GDM1 (cell line): ENCODE data around the gene SNAP29.
"Not testable (repeated sequence)": the region's sequence is repeated elsewhere in the genome, so short reads cannot be mapped to it uniquely, and the experiment has no call there.

Experiments
- DNase-seq: peaks from one replicate; lab custom pipeline; 2025; lab: John Stamatoyannopoulos, UW

The SNAP29 gene

DNA sequence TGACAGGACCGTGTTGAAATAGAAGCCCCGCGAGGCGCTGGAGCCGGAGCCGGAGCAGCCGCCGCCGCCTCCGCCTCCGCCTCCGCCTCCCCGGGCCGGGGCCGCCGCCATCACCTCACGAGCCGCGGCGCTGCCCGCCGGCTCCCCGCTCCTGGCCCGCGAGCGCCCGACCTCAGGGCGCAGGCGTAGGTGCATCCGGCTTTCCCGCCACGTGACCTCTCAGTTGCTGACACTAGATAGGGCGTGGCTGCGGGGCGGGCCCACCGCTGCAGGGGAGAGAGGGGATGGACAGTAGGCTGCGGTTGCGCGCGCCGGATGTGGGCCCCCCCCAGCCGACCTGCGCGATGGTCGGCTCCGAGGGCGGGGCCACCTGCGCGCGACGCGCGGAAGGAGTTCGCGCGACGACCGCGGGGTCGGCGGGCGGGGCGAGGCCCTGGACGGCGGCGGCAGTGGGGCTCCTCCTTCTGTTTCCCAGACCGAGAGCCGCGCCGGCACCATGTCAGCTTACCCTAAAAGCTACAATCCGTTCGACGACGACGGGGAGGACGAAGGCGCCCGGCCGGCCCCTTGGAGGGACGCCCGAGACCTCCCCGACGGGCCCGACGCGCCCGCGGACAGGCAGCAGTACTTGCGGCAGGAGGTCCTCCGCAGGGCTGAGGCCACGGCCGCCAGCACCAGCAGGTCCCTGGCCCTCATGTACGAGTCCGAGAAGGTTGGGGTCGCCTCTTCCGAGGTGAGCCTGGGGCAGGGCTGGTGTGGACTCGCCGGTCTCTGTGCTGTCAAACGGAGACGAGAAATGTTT lies at the start of gene SNAP29, which contains the start of gene PI4KA:
SNAP29 (plus strand) TSS at position 393 of the 802 bp plus-strand sequence; CDS start at position 497, 104 bp downstream.
PI4KA (minus strand) TSS at position 197 of the 802 bp plus-strand sequence; CDS start at position 111, 86 bp downstream.
- peak; percentile 98 for DNase-seq

DNA sequence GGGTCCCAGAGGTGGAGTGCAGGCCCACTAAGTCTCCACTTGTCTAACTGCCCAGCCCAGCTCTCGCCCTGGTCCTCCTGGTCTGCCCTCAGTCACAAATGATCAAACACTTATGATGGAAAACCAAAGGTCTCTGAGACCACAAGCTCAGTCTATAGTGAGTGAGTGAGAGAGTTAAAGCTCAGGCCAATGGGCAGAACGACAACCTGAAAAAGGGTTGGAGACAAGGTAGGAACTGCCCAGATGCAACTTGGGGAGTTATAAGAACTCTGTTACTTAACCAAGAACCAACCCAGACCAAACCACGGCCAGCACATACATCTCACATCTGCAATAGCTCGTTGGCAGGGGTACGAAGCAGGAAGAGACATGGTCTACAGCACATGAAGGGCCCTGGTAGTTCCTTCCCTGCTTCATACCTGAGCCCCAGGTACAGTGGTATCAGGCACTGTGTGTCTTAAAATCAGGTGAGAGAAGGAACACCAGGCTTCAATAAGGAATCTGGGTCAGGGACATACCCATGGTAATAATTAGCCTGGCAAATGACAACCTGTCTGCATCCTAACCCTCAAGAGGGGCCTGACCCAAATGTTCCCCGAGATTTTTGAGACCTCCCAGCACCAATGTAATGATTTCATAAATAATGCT lies 49.1 kb upstream of the SNAP29 start:
- no peak for DNase-seq

DNA sequence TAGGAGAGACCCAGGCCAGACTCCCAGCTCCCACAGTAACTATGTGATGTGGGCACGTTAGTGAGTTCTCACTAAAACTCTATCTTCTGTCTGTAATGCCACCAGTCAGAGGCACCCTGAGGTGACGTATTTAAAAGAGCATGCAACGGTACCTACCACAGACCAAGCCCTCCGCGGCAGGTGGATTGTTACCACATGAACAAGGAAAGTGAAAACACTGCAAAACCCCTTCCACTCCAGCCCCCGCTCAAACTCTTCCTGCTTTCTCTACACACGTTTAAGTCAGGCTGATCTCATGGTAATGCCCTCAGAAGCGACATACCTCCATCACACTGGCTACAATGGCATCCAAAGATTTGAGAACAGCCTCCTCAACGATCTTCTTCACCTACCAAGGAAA lies 48.2 kb upstream of the SNAP29 start:
- DNase-seq, result no peak

DNA sequence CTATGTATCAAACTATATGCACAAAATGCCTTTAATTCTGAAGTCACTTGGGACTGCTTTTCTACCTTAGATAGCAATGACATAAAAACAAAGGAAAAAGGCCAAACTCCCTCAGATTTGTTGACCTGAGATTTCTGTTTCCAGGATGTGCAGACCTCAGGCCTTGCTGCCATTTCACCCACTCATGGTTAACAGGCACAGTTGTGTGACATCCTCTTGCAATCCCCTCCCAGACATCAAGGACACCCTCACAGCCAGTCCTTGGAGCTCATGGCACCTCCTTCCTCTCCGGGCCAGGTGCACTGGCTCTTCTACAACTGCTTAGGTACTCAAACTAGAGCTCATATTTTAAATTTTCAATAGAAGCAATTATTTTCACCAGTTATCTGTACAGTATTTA lies 47.6 kb upstream of the SNAP29 start:
- no peak for DNase-seq

DNA sequence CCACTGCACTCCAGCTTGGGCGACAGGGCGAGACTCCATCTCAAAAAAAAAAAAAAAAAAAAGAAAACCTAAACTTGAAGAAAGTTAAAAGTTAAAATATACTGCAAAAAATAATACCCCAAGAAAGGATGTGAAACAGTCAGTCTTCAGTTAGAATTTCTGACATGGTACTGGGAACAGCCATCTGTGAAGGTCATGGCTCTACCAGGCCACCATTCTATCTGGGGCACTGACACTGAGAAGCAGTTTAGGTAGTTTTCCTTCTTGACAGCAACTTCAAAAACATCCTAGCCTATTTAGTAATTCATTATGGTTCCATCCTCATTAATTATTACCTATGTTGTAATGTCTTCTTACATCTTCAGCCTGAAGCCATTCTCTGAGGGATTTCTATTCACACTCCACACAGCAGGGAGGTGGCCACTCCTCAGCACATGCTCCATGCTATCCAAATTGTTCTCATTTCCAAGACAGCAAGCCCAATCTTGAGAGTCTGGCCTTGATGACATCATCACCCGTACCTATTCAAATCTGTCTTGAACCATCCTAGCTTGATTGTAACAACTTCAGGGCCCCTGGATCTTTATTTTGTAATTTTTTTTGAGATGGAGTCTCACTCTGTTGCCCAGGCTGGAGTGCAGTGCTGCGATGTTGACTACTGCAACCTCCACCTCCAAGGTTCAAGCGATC lies 46.7 kb upstream of the SNAP29 start:
- no peak for DNase-seq

DNA sequence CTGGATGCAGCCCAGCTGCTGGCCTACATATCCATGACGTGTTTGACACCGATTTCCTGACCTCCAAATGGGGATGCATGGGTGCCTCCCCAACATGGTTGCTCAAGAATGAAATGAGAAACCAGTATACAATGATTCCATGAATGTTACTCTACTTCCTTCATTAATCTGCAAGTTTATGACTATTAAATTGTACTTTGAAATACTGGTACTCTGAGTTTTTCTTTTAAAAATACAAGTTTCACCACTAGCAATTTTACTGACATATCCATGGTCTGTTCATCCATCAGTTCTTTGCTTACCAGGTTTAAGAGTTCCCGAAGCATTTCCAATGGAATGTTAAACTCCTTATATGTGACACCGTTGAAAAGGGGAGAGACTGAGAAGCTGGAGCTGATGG lies 45.8 kb upstream of the SNAP29 start:
- no peak for DNase-seq

DNA sequence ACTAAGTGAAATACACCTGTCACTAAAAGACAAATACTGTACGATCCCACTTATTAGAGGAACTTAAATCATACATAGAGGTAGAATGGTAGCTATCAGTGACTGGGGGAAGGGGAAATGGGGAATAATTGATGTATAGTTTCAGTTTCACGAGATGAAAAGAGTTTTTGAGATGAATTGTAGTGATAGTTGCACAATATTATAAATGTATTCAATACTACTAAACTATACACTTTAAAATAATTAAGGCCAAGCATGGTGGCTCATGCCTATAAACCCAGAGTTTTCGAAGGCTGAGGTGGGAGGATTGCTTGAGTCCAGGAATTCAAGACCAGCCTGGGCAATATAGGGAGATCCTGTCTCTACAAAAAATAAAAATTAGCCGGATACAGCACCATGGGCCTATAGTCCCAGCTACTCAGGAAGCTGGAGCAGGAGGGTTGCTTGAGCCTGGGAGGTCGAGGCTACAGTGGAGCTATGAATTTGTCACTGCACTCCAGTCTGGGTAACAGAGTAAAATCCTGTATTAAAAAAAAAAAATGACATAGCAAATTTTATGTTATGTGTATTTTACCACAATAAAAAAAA lies 44.5 kb upstream of the SNAP29 start:
- DNase-seq, result no peak

DNA sequence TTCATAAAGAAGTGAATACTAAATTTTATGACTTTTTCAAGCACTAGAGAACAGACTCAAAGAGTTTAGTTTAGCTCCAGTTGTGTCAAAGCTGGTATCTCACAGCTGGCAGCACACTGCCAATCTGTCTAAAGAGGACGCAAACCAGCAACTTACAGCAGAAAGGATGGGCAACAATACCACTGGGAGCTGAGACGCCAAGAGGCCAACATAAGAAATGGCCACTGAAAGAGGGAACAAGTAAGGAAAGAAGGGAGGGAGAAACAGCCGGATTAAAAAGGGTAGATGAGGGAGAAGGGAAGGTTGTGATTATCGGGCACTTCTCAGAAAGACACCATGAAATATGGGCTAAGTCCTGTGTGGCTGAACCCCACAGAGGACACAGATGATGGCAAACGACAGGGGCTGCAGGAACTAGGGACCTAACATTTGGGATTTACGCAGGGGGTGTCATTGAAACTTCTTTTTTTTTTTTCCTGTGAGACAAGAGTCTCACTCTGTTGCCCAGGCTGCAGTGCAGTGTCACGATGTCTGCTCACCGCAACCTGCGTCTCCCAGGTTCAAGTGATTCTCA lies 43.2 kb upstream of the SNAP29 start:
- no peak for DNase-seq

DNA sequence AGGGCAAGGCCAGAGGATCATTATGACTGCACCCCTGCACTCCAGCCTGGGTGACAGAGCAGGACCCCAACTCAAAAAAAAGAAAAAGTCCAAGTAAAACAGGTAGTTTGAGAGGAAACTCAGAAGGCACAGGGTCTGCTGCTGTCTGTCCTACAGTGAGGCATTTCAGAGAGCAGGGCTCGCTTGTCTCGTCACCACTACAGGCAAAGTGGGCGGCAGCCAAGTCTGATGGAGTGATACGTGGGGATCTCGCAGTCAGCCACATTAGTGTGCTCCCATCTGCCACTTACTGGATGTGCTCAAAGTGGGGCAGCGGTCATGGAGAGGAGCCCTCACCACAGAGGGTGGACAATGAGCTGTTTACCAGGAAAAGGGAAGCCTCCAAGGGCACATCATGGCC lies 42.2 kb upstream of the SNAP29 start:
- DNase-seq, result no peak

DNA sequence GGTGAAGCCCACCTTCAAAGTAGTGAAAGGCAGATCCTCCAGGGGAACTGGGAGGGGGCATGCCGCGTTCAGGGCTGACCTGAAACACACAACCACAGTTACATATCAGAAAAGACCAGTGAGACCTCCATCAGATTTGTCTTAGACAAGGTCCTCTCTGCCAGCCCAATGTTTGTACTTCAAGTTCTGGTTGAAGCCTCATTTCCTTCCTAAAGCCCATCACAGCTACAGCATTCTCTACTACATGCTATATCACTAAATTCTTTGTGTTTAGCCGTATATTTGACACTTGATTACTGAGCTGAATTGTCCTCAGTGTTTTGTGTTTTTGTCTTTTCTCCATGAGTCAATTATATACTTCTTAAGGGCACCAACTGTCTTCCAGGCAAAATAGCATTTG lies 40.3 kb upstream of the SNAP29 start:
- DNase-seq, result no peak

DNA sequence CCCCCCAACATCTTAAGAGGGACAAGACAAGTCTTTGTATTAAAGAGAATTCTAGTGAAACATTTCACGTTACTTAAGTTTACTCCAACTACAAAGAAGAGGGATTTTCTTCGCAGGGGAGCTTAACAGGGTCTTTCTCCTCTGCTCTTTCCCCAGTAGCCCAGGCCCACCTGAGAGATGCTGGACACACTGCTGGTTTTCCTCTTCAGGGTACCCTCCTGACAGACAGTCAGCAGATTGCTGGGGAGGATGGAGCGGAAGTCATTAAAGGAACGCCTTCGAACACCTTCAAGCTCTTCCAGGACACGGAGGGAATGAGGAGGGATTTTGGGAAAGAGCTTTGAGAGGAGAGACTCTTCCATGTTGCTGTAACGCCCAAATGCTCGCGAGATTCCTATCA lies 39.3 kb upstream of the SNAP29 start:
- DNase-seq, result no peak

DNA sequence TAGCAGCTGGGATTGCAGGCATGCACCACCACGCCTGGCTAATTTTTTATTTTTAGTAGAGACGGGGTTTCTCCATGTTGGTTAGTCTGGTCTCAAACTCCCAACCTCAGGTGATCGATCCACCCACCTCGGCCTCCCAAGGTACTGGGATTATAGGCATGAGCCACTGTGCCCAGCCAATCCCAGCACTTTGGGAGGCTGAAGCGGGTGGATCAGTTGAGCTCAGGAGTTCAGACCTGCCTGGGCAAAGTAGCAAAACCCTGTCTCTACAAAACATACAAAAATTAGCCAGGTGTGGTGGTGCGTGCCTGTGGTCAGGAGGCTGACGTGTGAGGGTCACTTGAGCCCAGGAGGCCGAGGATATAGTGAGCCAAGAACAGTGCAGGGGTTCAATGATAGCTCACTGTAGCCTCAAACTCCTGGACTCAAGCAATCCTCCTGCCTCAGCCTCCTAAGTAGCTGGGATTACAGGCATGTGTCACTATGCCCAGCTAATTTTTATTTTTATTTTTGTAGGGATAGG lies 37.0 kb upstream of the SNAP29 start:
- not testable (repeated sequence) for DNase-seq

DNA sequence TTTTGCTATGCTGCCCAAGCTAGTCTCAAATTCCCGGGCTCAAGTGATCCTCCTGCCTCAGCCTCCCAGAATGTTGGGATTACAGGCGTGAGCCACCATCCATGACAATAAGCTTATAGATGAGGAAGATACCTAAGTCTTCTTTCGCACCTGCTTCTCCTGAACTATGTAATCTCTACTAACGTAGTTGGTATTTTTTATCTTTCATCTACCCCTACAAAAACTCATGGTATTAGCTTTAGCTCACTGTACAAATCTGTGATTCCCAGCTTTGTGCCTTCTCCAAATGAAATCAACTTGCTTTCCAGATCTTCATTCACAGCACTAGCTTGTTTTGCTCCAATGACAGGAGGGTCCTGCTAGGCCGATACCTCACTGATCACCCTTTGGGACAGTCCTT lies 36.6 kb upstream of the SNAP29 start:
- no peak for DNase-seq

DNA sequence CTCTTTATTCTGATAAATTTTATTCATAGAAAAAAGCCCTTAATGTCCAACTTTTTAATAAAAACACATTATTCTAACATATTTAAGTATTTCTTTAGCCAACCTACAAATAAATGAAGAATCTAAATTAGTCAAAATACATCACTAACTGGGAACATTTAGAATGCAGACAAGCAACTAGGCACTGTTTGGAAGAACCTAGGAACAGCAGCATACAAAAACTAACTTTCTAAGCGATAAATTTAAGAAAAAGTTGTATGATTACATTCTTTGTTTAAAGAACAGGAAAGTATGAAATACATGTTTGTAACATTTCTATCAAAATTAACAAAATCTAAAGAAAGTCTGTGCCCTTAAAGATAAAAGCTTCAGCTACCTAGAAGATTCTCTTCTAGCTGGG lies 35.5 kb upstream of the SNAP29 start:
- no peak for DNase-seq

DNA sequence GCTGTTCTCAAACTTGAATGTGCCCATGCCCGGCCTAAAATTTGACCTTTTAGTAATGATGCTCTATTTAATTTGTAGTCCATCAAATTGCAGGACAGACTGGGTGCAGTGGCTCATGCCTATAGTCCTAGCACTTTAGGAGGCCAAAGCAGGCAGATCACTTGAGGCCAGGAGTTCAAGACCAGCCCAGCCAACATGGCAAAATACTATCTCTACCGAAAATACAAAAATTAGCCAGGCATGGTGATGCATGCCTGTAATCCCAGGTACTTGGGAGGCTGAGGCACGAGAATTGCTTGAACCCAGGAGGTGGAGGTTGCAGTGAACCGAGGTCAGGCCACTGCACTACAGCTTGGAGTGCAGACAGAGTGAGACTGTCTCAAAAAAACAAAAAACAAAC lies 33.6 kb upstream of the SNAP29 start:
- not testable (repeated sequence) for DNase-seq

DNA sequence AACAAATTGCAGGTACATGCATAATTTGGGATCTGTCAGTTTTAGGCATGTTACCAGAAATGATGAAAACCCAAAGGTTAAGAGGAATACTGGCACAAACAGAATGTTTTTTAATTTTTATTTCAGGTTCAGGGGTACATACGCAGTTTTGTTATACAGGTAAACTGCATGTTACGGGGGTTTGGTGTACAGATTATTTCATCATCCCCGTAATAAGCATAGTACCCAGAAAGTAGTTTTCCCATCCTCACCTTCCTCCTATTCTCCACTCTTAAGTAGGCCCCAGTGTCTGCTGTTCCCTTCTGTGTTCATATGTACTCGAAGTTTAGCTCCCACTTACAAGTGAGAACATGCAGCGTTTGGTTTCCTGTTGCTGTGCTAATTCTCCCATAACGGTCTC lies 33.2 kb upstream of the SNAP29 start:
- no peak for DNase-seq

DNA sequence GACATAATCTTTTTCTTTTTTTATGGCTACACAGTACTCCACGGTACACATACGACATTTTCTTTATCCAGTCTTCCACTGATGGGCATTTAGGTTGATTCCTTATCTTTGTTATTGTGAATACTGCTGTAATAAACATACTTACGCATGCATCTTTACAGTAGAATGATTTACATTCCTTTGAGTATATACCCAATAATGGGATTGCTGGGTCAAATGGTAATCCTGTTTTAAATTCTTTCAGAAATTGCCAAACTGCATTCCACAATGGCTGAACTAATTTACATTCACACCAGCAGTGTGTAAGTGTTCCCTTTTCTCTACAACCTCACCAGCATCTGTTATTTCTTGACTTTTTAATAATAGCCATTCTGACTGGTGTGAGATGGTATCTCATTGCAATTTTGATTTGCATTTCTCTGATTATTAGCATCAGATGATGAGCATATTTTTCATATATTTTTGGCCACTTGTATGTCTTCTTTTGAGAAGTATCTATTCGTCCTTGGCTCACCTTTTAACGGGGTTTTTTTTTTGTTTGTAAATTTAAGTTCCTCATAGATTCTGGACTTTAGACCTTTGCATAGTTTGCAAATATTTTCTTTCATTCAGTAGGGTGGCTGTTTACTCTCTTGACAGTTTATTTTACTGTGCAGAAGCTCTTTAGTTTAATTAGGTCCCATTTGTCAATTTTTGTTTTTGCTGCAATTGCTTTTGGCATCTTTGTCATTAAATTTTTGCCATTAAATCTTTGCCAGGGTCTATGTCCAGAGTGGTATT lies 32.2 kb upstream of the SNAP29 start:
- not testable (repeated sequence) for DNase-seq

DNA sequence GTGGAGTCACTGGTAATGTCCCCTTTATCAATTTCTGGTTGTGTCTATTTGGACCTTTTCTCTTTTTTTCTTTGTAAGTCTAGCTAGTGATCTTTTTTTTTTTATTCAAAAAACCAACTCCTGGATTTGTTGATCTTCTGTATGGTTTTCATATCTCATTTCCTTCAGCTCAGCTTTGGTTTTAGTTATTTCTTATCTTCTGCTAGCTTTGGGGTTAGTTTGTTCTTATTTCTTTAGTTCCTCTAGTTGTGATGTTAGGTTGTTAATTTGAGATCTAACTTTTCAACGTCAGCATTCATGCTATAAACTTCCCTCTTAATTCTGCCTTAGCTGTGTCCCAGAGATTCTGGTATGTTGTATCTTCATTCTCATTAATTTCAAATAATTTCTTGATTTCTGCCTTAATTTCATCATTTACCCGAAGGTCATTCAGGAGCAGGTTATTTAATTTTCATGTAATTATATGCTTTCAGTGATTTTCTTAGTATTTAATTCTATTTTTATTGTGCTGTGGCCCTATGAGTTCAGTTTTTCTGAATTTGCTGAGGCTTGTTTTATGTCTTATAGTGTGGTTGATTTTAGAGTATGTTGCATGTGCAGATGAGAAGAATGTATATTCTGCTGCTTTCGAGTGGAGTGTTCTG lies 29.2 kb upstream of the SNAP29 start:
- DNase-seq, result no peak

DNA sequence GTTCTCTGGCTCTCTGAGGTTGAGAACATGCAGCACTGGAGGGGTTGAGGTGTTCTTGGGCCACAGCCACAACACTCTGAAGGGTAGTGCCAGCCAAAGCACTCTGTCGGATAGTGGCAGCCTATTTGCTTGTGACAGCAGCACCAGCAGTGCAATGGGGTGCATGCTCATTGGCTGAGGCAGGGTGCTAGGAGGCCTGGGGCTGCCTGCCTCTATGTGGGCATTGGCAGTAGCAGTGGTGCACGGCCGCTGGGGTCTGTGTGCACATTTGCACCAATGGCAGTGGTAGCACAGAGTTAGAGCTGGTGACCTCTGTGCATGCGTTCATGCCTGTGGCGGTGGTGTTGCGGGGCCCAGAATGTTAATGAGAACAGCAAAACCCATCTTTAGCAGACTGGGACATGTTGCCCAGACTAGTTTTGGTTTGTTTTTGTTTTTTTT lies 25.6 kb upstream of the SNAP29 start:
- no peak for DNase-seq

DNA sequence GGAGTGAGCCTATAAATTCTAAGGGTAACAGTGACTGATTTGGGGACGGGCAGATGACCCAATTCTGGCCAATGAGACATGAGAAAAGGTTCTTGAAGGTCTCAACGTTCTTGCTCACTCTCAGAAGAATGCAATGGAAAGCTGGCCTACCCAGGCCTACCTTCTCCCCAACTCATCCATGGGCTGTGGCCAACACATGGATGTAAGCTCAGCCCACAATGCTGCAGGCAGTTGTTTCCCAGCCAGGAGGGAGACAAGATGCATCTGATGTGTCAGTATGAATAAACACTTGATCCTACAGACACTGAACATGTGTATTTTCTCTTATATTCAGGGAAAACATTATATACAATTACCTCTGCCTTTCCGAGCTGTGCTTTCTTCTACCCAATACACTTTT lies 24.6 kb upstream of the SNAP29 start:
- no peak for DNase-seq

DNA sequence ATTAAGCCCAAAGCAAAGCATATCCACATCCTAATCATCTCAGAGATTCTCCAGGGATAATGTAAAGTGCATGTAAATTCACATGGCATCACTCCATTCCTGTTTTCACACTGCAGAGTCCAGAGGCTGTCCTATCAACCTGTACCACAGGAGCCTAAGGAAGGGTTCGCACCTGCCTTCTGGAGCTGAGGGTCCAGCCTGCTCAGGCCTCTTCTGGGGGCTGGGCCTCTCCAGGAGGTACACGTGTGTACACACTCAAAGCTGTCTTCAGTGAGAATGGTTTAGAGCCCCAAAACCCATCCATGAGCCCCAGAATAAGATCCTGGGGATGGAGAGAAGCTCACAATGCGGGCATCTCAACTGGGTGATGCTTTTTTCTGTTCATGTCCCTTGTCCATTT lies 24.1 kb upstream of the SNAP29 start:
- no peak for DNase-seq
